ENCODE results near the gene MED26. TPM values are rescaled to one million over a fixed set of nuclear protein-coding genes. Genes with fewer than 3 reads are reported as not detected.

MED26 gene
- total RNA-seq, 1 experiment from 2014 or later, result 11.4 TPM

GRCh38 chr19:16529466-16530144, 98.4 kb downstream of the MED26 start:
- H3K27me3 Mint-ChIP-seq (ENCODE audit: low read depth), result no peaks in the 10 kb centered on the region; the same call in 1 of the 2 replicates
- Histone ChIP-seq H2BK12ac (ENCODE audit: insufficient read length, low read depth, low read length) (no peak overlapping the region), H3K79me2 (ENCODE audit: insufficient read depth, low read length) (no peaks in the 10 kb centered on the region), H3K56ac (ENCODE audit: insufficient read length, low read depth, low read length) (no peak overlapping the region), H3K14ac (ENCODE audit: insufficient read depth, low read length) (no peak overlapping the region), H3K9me3 (ENCODE audit: control insufficient read depth, low read depth, low read length) (no peaks in the 10 kb centered on the region), H3T11ph (ENCODE audit: low read length) (no peak overlapping the region), H4K5ac (ENCODE audit: insufficient read length, low read depth, low read length) (no peak overlapping the region), H3K18ac (ENCODE audit: insufficient read length, low read depth, low read length) (no peak overlapping the region), H2BK120ac (ENCODE audit: low read depth, low read length, poor library complexity, severe bottlenecking) (no peak overlapping the region), H3K4me2 (ENCODE audit: insufficient read depth, insufficient read length, low read length) (no peak overlapping the region), H3K4ac (ENCODE audit: low read depth, low read length) (no peak overlapping the region), H3K27ac (ENCODE audit: insufficient read length, low read depth, low read length) (no peak overlapping the region), H3K23me2 (ENCODE audit: insufficient read length, low read depth, low read length, poor library complexity, severe bottlenecking) (no peaks in the 10 kb centered on the region), H3K79me1 (ENCODE audit: insufficient read depth, low read depth, low read length, poor library complexity, severe bottlenecking) (no peaks in the 10 kb centered on the region), H4K8ac (replicated peaks; ENCODE audit: insufficient read length, low read depth, low read length) (no peak overlapping the region), H4K91ac (ENCODE audit: insufficient read length, low read depth, low read length) (no peak overlapping the region), H3K9ac (ENCODE audit: extremely low read depth, insufficient read length, low read length) (no peak overlapping the region), H3K23ac (ENCODE audit: insufficient read length, low read depth, low read length) (no peak overlapping the region), H2BK15ac (ENCODE audit: low read depth, low read length) (no peak overlapping the region), H2AK5ac (ENCODE audit: insufficient read length, low read length) (no peak overlapping the region), H2AFZ (ENCODE audit: low read length) (no peak overlapping the region), H3K27me3 (ENCODE audit: insufficient read depth, low read length) (no peaks in the 10 kb centered on the region), H4K20me1 (ENCODE audit: control insufficient read depth, insufficient read depth, insufficient read length) (no peaks in the 10 kb centered on the region), H2BK5ac (ENCODE audit: insufficient read length, low read length) (no peak overlapping the region), H2BK20ac (ENCODE audit: low read depth, low read length, poor library complexity, severe bottlenecking) (no peak overlapping the region), H3K4me1 (ENCODE audit: insufficient read depth, low read length) (no peaks in the 10 kb centered on the region)
- no peak overlapping the region for H3K4me3 Mint-ChIP-seq
- no CpG with 5 or more reads among the region's 25 CpGs for WGBS (ENCODE audit: extremely low coverage, insufficient read length, low lambda C conversion rate)
- DNase-seq, result no peak
- H3K36me3 Mint-ChIP-seq (ENCODE audit: insufficient read depth in 1 of 3, low read depth in 3 of 3), result peaks cover 52 to 95% (median 84%) of the 10 kb centered on the region in 3 experiments
- H3K27ac Mint-ChIP-seq, result no peak overlapping the region; a peak in 1 of 7 replicates
- TF ChIP-seq CTCF (conservative IDR thresholded peaks at IDR 0.05), result no peak
- no peaks in the 10 kb centered on the region for H3K4me1 Mint-ChIP-seq
- H3K9me3 Mint-ChIP-seq, result no peaks in the 10 kb centered on the region
